Endothelial cell of hepatic sinusoid (primary cell): Measurements from ENCODE around the gene EDNRA.

Experiments used
- in situ Hi-C: cut with HindIII; loops from 2 replicates; pipeline ENCODE4 v1.10.0; 2017; ENCODE audit warnings: low sequenced_read_pairs

Gene EDNRA

DNA sequence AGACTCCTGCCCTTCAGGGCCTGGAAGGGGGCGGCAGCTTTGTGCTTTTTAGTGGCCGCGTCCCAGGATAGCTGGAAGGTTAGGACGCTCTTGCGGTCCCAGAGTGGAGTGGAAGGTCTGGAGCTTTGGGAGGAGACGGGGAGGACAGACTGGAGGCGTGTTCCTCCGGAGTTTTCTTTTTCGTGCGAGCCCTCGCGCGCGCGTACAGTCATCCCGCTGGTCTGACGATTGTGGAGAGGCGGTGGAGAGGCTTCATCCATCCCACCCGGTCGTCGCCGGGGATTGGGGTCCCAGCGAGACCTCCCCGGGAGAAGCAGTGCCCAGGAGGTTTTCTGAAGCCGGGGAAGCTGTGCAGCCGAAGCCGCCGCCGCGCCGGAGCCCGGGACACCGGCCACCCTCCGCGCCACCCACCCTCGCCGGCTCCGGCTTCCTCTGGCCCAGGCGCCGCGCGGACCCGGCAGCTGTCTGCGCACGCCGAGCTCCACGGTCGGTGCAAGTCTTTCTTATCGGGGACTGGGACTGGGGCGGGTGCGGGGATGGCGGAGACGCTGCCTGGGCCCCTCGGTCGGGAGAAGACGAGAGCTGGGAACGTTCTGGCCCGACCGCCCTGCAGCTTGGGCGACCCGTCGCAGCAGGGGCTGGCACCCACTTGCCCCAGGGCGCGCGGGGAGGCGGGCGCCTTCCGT, at the start of gene EDNRA:
EDNRA (plus strand) TSS at position 207 of the 686 bp plus-strand sequence. CDS start 4,585 bp downstream, outside the sequence.
- in situ Hi-C loops: loop anchor here (5.0 kb wide), 1 partner anchor 49 kb away; no protein-coding TSS in a partner anchor

DNA sequence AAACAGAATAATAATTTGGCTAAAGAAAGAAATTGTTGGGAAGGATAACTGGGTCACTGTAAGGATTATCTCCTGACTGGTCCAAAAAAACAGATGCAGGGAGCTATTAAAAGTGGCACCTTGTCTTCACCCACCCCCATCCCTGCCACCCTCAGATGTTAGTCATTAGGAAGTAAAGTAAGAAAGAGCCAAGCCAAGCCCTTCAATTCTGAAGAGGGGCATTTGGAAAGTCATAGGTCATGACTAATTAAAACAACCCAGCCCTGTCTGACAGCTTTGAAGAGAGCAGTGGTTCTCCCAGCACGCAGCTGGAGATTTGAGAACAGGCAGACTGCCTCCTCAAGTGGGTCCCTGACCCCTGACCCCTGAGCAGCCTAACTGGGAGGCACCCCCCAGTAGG, 46.5 kb upstream of the EDNRA start:
- in situ Hi-C loops: loop anchor here (5.0 kb wide), 1 partner anchor 48 kb away; the partner anchor contains the start of gene EDNRA

DNA sequence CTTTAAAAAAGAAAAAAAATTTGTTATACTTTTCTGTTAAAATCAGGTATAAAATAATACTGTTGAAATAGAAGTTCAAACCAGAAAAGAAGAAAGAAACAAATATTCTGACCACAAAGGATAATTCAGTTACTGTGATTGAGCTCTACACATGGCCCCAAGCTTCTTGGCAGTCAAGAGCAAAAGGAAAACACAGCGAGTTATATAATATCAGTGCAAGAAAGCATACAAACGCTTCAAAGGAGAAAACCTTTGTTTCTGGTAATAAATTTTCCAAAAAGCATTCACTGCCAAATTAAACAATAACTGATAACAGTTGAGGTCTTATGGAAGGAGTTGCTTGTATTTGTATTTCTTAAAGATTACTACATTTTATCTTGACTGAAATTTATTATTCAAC, 40.5 kb upstream of the EDNRA start:
- in situ Hi-C loops: no loop called here

DNA sequence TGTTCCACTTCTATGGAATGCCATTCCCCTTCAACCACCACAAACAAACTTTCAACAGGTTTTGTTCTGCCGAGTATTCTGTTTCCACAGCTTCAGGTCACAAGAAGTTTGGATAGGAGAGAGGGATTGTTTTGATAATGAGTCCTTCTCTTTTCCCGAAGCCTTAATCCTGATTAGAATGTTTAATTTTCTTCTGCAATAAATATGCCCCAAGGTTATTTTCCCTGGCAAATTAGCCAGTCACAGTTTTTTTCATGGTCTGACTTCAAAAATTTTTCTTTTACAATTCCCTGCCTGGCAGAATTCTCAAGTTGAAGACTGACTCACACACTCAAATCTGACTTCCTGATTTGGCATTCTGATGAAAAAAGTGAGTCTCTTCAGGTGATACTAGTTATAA, 33.1 kb upstream of the EDNRA start:
- in situ Hi-C loops: no loop called here

DNA sequence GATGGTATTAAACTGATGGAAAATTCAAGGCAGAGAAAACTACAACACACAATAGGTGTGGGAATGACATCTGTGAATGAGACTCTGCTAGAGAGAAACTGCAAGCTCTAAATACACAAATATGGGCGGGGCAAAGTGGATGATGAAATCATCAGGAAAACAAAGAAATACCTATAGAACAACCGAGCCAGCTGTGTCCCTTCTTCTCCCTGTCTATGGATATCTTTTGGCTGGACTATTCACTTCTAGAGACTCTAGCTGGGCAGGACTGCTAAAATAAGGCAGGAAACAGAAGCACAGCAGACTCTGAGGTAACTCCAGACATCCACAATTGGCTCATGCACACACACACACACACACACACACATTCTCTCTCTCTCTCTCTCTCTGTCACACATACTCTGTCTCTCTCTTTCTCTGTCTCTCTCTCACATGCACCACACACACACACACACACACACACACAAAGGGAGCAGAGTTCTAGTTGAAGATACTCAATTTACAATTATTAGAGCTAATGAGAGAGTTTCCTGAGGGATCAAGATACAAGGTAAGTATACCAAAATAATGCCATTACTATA, 27.2 kb upstream of the EDNRA start:
- in situ Hi-C loops: no loop called here

DNA sequence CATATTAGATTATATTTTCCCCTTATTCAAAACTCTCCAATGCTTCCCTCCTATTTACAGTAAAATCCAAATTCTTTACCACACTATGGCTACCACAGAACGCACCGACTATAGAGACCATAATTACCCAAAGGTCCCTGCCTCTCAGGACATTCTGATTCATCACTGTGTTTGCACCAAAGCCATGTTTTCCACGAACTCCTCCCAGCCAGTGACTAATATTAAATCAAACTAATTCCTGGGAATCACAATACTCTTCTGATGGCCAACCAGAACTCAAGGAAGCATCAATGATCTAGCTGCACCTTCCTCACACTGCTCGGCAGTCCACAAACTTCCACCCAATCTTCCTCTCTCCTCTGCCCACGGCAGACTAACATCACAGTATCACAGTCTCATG, 24.2 kb upstream of the EDNRA start:
- in situ Hi-C loops: no loop called here

DNA sequence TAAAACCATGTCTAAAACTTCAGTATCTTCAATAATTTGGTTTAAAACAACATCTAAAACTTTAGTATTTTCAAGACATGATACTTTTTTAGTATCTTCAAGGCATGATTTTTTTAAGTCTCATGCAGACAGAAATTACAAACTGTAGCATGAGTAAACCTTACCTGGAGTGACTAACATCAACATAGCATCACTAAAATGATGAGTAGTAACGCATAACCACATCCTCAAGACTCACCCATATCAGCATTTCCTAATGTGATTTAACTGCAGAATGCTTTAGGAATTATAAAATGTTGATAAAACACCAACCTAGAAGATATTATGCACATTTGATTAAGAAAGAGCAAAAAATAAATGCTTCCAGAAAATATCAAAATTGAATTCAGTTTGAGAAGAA, 19.7 kb upstream of the EDNRA start:
- in situ Hi-C loops: no loop called here

DNA sequence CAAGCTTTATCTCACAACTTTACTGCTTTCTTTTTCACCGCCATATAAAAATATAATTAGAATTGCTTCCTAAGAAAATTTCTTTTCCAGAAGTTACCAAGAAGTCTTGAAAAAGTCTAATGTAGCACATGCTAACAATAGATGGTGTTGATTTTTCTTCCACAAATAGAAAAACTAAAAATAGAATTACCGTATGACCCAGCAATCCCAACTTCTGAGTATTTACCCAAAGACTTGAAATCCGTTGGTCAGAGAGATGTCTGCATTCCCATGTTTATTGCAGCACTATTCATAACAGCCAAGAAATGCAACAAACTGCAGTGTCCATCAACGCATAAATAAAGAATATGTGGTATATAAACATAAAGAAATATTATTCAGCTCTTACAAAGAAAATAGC, 17.8 kb upstream of the EDNRA start:
- in situ Hi-C loops: no loop called here

DNA sequence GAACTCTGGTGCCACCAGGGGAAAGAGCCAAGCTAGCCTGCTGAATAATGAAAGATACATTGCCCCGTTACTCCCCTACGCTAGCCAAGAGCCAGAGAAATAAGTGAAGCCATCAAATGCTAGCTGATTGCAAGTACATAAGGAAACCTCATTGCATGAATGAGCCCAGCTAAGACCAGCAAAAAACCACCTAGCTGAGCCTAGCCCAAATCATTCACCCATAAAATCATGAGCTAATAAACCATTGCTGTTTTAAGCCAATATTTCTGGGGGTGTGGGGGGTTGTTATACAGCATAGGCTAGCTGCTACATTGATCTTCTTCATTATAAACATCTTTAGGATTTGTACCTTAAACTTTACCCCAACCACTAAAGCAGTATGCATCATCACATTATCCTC, 15.4 kb upstream of the EDNRA start:
- in situ Hi-C loops: no loop called here

DNA sequence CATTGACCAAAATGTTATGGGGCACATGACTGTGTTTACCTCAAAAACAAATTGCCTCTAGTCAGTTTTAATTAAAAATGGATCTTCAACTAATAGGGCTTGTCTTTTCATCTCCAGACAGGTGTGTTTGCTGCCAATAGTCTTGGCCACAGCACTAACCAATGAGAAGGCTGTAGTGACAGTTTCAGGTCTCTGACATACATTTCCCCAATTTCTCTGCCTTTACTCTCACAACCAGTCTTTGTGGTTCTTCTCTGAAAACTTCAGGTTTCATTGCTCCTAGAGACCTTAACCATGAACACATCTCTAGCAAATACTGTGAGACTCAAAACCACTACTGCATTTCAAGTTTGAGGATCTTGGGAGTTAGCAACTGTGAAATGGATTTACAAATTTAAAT, 3.5 kb upstream of the EDNRA start:
- in situ Hi-C loops: no loop called here

DNA sequence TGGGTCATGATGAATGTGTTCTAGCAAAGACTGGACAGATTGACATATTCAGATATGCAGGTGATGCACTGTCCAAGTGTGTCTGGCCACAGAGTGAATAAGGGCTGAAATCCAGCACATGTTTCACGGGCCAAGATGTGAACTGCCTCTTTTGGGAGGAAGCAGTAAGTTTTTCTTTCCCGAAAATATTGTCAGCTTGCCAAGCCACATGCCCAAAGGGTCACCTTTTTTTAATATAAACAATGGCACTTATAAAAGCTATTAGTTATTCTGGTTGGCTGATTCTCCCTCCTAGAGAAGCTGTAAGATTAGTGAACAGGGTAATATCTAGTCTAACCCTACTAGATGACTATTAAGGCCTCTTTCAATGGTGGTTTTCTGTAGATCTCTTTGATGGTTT, 1.5 kb upstream of the EDNRA start:
- in situ Hi-C loops: no loop called here

DNA sequence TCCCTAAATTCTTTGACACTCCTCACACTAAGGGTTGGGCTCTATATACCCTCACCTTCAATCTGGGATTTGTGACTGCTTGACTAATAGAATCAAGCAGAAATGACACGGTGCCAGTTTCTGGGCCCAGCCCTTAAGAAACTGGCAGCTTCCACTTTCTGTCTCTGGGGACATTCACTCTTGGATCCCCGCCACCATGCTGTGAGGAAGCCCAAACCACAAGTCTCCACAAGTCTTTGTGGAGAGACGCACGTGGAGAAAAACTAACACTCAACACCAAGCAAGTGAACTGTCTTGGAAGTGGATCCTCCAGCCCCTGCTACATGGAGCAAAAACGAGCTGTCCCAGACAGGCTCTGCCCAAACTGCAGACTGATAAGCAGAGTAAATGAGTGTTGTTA, 1.1 kb upstream of the EDNRA start:
- in situ Hi-C loops: loop anchor here (5.0 kb wide), 1 partner anchor 47 kb away; no protein-coding TSS in a partner anchor

DNA sequence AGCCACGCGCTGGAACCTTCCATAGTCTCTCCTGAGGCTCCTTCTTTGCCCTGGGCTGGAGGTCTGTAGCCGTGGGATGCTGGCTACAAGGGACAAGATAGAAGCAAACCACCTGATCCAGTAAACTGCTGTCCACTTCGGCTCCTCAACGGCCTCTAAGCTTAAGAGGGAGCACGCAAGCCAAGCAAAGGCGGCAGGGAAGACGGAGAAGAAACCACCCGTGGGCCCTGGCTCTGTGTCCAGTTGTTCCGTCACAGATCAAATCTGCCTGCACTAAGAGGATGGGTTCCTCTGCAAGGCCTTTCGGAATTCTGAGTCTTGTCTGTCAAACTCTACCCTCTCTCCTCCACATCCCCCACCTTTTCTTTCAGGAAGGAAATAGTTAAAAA, 401 bp upstream of the EDNRA start:
- in situ Hi-C loops: loop anchor here (5.0 kb wide), 1 partner anchor 48 kb away; no protein-coding TSS in a partner anchor

DNA sequence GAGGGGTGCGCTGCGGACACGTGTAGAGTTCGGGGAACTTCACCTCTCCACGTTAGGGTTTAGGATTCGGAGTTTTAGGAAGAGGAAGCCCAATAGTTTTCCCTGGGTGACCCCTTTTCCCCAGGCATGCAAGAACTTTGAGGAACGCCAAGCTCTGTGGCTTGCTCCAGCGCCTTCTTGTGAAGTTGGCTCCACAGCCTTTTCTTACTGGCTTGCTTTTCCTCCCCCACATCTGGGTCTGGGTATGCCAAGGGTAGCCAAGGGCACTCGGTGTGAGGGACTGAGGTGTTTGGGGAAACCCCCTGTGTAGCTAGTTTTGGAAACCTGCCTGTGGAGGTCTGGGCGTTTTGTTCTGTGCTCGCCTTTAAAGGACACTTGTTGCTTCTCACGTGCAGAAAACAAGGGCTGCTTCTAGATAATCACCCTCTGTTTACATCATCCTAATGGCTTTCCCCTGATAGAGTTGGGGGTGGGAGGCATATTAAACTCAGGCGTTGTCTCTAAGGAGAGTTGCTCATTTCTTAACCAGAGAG, 746 bp downstream of the EDNRA start:
- in situ Hi-C loops: loop anchor here (5.0 kb wide), 1 partner anchor 49 kb away; no protein-coding TSS in a partner anchor

DNA sequence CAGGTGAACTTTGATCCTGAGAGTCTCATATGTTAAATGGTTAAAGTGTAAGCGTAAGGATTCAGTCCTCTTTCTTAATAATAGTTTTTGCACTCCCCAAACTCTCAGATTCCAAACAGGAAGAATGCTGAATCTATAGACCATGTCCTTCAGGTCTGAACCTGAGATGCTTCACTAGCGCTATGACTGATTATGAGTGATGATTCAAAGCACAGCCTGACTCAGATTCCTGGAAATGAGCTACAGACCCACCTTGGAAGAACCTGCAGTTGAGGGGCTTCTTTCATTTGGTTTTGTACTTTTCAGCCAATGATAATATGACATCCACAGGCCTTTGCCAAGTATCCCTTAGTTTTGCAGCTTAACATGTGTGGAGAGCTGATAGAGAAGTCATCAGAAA, 1.4 kb downstream of the EDNRA start:
- in situ Hi-C loops: loop anchor here (5.0 kb wide), 1 partner anchor 50 kb away; no protein-coding TSS in a partner anchor

DNA sequence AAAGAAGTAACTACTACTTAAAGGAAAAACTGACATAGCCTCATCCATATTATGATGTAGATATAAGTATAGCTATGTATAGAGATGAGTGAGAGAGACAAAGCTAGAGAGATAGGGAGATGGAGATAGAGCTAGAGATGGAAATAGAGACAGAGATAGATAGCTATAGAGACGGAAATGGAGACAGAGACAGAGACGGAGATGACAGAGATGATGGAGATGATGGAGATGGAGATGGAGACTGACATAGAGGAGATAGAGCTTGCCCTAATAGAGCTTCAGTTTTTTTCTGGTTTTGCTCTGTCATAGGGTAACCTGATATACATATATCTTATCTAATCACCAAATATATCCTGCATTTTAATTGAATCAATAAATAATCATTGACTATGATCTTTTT, 4.3 kb downstream of the EDNRA start:
- in situ Hi-C loops: no loop called here

DNA sequence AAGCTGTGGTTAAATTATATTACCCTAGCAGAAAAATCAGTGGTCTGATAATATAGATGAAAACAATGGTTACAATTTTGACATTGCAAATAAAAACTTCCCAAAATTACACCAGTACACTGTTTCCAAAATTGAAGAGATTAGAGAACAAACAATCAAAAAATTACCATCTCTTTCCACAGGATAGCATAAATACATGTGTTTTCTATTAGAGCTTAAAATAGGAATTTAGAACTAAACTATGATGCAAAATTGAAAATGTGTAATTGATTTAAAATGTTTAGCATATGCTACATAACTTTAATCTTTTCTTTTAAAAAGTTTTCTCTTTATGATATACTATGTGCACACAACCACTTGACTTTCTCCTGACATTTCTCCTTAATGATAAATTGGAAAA, 6.7 kb downstream of the EDNRA start:
- in situ Hi-C loops: no loop called here

DNA sequence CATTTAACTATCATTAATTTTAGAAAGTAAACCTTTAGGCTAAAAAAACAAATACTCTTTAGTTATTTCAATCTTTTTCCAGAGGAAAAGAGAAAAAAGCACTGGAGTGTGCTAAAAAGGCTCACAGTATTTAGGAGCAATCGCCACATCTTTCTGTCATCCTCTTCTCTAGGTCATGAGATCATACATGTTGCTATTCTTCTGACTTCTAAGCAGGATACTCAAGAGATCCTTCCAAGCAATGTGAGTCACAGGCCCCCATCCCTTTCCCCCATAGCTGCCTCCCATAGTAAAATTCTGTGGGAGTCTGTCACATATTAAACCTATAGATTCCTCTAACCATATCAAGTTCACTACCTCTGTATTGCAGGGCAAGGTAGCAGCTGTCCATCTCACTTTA, 7.7 kb downstream of the EDNRA start:
- in situ Hi-C loops: no loop called here

DNA sequence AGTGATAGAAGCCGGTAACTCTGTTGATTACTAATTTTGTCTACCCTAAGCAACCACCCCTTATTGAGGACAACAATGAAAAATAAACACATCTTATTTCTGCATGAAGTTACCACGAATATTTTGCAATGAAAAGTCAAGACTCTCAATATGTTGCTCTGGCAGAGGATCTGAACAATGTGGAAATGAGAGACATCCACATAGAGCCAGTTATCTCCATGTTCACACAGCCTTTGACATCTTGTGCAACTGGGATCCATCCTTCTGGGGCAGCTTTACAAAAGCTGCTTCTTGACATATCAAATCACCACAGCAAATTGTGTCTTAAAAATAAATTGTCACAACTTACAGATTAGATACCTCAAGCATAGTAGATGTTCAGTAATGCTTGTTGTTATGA, 10.2 kb downstream of the EDNRA start:
- in situ Hi-C loops: no loop called here

DNA sequence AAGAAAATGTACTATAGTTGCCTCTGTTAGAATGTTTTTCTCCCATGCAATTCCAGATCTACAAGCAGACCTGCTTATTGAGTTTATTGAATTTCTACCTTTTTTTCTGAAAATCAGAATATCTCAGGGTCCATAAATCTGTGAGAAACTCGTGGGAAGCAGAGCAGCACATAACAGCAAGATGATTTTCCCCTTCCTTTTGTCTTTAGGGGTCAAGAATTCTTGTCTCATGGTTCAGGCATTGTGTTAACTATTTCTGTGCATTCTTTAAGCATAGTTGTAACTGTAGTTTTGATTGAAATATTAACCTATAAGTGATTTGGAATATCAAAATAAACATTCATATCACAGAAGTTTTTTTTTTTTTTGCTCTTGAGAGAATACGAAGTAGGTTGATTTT, 11.4 kb downstream of the EDNRA start:
- in situ Hi-C loops: no loop called here

DNA sequence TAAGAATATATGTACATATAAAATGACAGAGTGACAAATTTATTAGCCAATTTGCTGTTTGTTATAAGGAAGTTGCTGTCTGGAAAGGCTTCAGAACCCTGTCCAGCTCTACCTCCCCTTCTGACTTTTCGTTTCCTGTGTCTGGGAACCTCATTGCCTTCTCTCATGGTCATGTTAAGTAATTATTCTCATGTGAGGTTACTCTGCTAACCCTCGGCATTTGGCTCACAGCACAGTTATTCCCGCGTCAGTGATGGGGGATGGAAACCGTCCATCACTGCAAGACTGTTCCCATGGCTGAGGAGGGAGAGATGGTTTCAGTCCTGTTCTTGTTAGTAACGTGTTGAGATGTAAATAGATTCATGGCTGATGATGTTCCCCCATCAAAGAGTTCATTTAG, 11.9 kb downstream of the EDNRA start:
- in situ Hi-C loops: no loop called here

DNA sequence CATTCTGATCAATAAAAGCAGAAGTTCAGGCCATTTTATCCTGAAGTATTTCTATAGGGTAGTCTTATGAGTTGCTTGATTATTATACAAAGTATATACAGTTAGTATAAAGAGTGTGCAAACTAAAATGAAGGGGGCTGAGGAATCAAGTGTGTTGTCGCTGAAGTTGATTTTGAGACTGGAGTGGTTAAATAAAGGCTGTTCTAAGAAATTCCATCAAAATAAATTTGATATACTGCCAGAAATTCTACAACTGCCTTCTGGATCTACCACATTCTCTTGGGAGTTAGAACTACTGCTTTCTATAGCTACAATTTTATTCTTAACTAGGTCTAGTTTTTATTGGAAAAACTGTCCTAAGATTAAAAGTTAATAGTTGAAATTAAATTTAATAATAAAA, 12.4 kb downstream of the EDNRA start:
- in situ Hi-C loops: no loop called here
